ENCODE results near the gene GDF15.

GRCh38 chr19:18435178-18435841, 49.4 kb downstream of the GDF15 start:
- TF ChIP-seq CTCF (IDR thresholded peaks at IDR 0.05), result no peak
- TF ChIP-seq EZH2 (IDR thresholded peaks at IDR 0.05; ENCODE audit: borderline replicate concordance, insufficient read depth, low read depth, low read length, poor library complexity, severe bottlenecking), result no peak
